ENCODE measurements around the gene SQSTM1. TPM values are rescaled to one million over a fixed set of nuclear protein-coding genes. Genes with fewer than 3 reads are reported as not detected.

SQSTM1 gene
- total and polyA plus RNA-seq, 2 donors, result 79.3 to 426 TPM

- no peak overlapping the region for H3K27ac ChIP-seq (ENCODE audit: low read depth)
- 96% methylated on average over 23 of the region's 23 CpGs for WGBS
- no peak for DNase-seq (ENCODE audit: extremely low spot score)
- H3K4me3 ChIP-seq (ENCODE audit: low read depth, low read length), result no peak overlapping the region
- no peaks in the 10 kb centered on the region for H3K4me1 ChIP-seq (ENCODE audit: insufficient read depth)
- H3K36me3 ChIP-seq (ENCODE audit: insufficient read depth), result no peaks in the 10 kb centered on the region
These were observed 22.4 kb upstream of the SQSTM1 start for GRCh38 chr5:179798144-179798770.

GRCh38 chr5:179798771-179799643, 21.7 kb upstream of the SQSTM1 start:
- no peaks in the 10 kb centered on the region for H3K4me1 ChIP-seq (ENCODE audit: insufficient read depth)

GRCh38 chr5:179799644-179799973, 21.1 kb upstream of the SQSTM1 start:
- H3K27ac ChIP-seq (ENCODE audit: low read depth), result no peak overlapping the region
- H3K36me3 ChIP-seq (ENCODE audit: insufficient read depth), result no peaks in the 10 kb centered on the region
- WGBS, result 90% methylated on average over 5 of the region's 5 CpGs
- no peaks in the 10 kb centered on the region for H3K4me1 ChIP-seq (ENCODE audit: insufficient read depth)
- H3K4me3 ChIP-seq (ENCODE audit: low read depth, low read length), result no peak overlapping the region
- no peak for DNase-seq (ENCODE audit: extremely low spot score)

More at GRCh38 chr5:179798771-179799643, 21.7 kb upstream of the SQSTM1 start:
- H3K4me3 ChIP-seq (ENCODE audit: low read depth, low read length), result no peak overlapping the region
- 93% methylated on average over 36 of the region's 36 CpGs for WGBS
- no peaks in the 10 kb centered on the region for H3K36me3 ChIP-seq (ENCODE audit: insufficient read depth)
- H3K27ac ChIP-seq (ENCODE audit: low read depth), result no peak overlapping the region
- no peak for DNase-seq (ENCODE audit: extremely low spot score)

GRCh38 chr5:179800071-179800695, 20.5 kb upstream of the SQSTM1 start:
- Histone ChIP-seq H3K27ac (ENCODE audit: low read depth) (no peak overlapping the region), H3K4me3 (ENCODE audit: low read depth, low read length) (no peak overlapping the region), H3K36me3 (ENCODE audit: insufficient read depth) (no peaks in the 10 kb centered on the region), H3K4me1 (ENCODE audit: insufficient read depth) (no peaks in the 10 kb centered on the region)
- WGBS, result 93% methylated on average over 21 of the region's 21 CpGs
- DNase-seq (ENCODE audit: extremely low spot score), result no peak

GRCh38 chr5:179800696-179801201, 20.0 kb upstream of the SQSTM1 start:
- Histone ChIP-seq H3K36me3 (ENCODE audit: insufficient read depth) (no peaks in the 10 kb centered on the region), H3K4me1 (ENCODE audit: insufficient read depth) (no peaks in the 10 kb centered on the region), H3K27ac (ENCODE audit: low read depth) (no peak overlapping the region), H3K4me3 (ENCODE audit: low read depth, low read length) (no peak overlapping the region)
- WGBS, result 82% methylated on average over 12 of the region's 12 CpGs
- DNase-seq (ENCODE audit: extremely low spot score), result no peak

GRCh38 chr5:179801304-179802206, 19.1 kb upstream of the SQSTM1 start:
- Histone ChIP-seq H3K36me3 (ENCODE audit: insufficient read depth) (no peaks in the 10 kb centered on the region), H3K27ac (ENCODE audit: low read depth) (no peak overlapping the region), H3K4me1 (ENCODE audit: insufficient read depth) (no peaks in the 10 kb centered on the region), H3K4me3 (ENCODE audit: low read depth, low read length) (no peak overlapping the region)
- no peak for DNase-seq (ENCODE audit: extremely low spot score)
- WGBS, result 66% methylated on average over 67 of the region's 67 CpGs

- DNase-seq (ENCODE audit: extremely low spot score), result no peak
- Histone ChIP-seq H3K4me3 (ENCODE audit: low read depth, low read length) (no peak overlapping the region), H3K27ac (ENCODE audit: low read depth) (no peak overlapping the region), H3K4me1 (ENCODE audit: insufficient read depth) (no peaks in the 10 kb centered on the region), H3K36me3 (ENCODE audit: insufficient read depth) (no peaks in the 10 kb centered on the region)
- 91% methylated on average over 19 of the region's 19 CpGs for WGBS
These were observed 18.4 kb upstream of the SQSTM1 start for GRCh38 chr5:179802207-179802883.

- Histone ChIP-seq H3K36me3 (ENCODE audit: insufficient read depth) (no peaks in the 10 kb centered on the region), H3K4me1 (ENCODE audit: insufficient read depth) (no peaks in the 10 kb centered on the region), H3K27ac (ENCODE audit: low read depth) (no peak overlapping the region), H3K4me3 (ENCODE audit: low read depth, low read length) (no peak overlapping the region)
- DNase-seq (ENCODE audit: extremely low spot score), result no peak
- WGBS, result 78% methylated on average over 11 of the region's 11 CpGs
These were observed 17.6 kb upstream of the SQSTM1 start for GRCh38 chr5:179802950-179803562.

GRCh38 chr5:179803651-179804554, 16.8 kb upstream of the SQSTM1 start:
- no peak overlapping the region for H3K4me3 ChIP-seq (ENCODE audit: low read depth, low read length)
- H3K27ac ChIP-seq (ENCODE audit: low read depth), result no peak overlapping the region
- WGBS, result 72% methylated on average over 18 of the region's 18 CpGs
- no peaks in the 10 kb centered on the region for H3K36me3 ChIP-seq (ENCODE audit: insufficient read depth)
- no peaks in the 10 kb centered on the region for H3K4me1 ChIP-seq (ENCODE audit: insufficient read depth)
- DNase-seq (ENCODE audit: extremely low spot score), result no peak

- H3K4me1 ChIP-seq (ENCODE audit: insufficient read depth), result no peaks in the 10 kb centered on the region
- DNase-seq (ENCODE audit: extremely low spot score), result no peak
- no peaks in the 10 kb centered on the region for H3K36me3 ChIP-seq (ENCODE audit: insufficient read depth)
- no peak overlapping the region for H3K27ac ChIP-seq (ENCODE audit: low read depth)
- 89% methylated on average over 8 of the region's 8 CpGs for WGBS
- no peak overlapping the region for H3K4me3 ChIP-seq (ENCODE audit: low read depth, low read length)
These were observed 16.2 kb upstream of the SQSTM1 start for GRCh38 chr5:179804555-179804947.

- Histone ChIP-seq H3K4me1 (ENCODE audit: insufficient read depth) (no peaks in the 10 kb centered on the region), H3K27ac (ENCODE audit: low read depth) (no peak overlapping the region), H3K36me3 (ENCODE audit: insufficient read depth) (no peaks in the 10 kb centered on the region), H3K4me3 (ENCODE audit: low read depth, low read length) (peak overlapping the region; percentile 92)
- WGBS, result 67% methylated on average over 9 of the region's 9 CpGs
- no peak for DNase-seq (ENCODE audit: extremely low spot score)
These were observed 15.6 kb upstream of the SQSTM1 start for GRCh38 chr5:179805070-179805528.

Measured in urinary bladder (tissue), 4 donors.